Hematopoietic multipotent progenitor cell treated with erythropoietin and hydrocortisone succinate and interleukin-3 and kit ligand, for 4 days (in vitro differentiated cells): ENCODE measurements around the gene CNOT8.
"Not testable (repeated sequence)": the region's sequence is repeated elsewhere in the genome, so short reads cannot be mapped to it uniquely, and the experiment has no call there.

ENCODE experiments used
- DNase-seq: peaks from one replicate; pipeline ENCODE4 v3.0.0-alpha.2; 2015

CNOT8 gene

DNA sequence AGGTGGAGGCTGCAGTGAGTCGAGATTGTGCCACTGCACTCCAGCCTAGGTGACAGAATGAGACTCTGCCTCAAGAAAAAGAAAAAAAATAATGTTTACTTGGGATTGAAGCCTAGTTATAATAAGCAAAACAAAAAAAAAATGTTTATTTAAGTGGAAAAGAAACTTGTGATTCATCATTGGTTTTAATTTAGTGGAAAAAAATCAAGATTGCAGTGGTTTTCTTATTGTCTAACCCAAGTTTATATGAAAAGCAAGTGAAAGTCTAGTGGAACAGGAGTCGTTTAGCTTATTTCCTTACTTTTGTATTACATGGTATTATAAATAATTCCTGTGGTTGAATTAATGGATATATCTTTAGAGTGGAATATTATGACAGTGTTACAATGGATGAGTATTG is 8.4 kb downstream of the CNOT8 start:
- DNase-seq = no peak

DNA sequence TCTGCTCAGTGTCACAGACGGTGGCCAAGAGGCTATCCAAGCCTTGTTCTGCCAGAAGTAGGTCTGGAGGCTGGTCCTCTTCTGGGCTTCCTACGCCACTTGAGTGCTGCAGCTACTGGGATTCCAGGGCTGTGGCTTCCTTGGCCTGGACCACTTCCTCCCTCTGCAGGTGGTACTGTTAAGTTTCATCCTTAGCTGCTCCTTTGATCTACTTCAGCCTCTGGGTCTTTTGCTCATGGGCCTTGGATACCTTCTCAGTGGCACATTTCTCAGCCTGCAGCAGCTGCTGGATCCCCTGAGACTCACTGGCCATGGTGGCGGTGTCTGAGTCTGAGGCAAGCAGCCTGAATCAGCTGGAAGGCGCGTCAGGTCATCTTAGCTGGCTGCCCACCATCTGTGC is 10.3 kb downstream of the CNOT8 start:
- peak; percentile 53 for DNase-seq

DNA sequence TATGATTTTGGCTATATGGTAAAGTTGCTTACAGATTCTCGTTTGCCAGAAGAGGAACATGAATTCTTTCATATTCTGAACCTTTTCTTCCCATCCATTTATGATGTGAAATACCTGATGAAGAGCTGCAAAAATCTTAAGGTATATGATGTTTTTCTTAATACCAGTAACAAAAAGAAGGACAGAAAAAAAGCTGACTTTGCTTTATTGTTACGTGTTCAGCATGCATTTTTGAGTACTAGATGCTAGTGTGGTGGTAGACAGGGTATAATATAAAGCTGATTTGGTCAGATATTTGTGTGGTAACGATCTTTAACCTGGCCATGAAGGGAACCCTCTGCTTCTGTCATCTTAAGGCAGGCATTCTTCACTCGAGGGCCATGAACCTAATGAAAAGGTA is 13.3 kb downstream of the CNOT8 start:
- no peak for DNase-seq

DNA sequence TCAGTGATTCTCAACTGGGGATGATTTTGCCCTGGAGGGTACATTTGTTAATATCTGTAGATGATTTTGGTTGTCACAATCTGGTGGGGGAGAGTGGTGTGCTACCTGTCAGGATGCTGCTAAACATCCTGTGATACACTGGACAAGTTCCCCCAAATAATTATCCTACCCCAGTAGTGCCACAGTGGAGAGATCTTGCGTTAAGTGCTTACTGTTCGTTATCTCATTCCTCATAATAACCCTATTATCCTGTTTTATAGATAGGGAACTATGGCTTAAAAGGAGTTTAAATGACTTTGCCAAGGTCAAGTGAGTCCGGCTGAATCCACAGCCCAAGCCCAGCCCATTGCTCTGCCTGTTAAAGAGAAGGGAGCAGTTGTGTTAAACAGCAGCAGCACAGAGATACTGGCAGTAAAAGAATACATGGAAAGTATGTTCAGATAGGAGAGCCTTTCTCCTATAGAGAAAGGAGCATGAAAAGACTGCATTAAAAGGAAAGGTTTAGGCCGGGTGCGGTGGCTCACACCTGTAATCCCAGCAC is 15.4 kb downstream of the CNOT8 start:
- no peak for DNase-seq

DNA sequence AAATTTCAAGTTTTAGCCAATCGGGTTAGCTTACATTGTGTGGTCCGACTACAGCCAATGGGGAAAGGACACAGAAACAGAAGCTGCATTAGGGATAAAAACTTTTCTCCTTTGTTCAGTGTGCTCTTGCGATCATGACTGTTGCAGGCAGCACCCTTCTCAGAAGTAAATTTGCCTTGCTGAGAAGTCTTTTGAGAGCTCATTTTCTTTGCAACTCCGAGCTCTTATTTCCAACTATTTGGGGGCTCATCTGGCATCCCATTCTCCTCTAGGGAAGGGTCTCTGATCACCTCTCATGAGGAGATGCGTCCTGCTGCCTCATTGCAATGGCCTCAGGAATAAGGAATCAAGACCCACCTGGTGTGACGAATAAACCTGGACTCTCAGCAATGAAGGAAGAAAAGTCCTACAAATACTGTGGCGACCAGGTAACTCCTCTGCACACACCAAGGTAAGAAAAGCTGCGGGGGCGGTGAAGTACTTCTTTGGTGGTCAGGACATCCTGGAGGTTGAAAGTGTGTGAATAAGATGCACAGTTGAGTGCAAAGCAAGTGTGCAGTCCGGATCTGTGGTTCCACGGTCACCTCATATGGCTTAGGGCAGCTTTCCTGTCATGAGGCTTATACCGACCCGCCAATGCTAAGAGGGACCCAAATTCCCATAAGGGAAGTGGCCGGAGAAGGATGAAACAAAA is 20.4 kb downstream of the CNOT8 start:
- peak; percentile 56 for DNase-seq

DNA sequence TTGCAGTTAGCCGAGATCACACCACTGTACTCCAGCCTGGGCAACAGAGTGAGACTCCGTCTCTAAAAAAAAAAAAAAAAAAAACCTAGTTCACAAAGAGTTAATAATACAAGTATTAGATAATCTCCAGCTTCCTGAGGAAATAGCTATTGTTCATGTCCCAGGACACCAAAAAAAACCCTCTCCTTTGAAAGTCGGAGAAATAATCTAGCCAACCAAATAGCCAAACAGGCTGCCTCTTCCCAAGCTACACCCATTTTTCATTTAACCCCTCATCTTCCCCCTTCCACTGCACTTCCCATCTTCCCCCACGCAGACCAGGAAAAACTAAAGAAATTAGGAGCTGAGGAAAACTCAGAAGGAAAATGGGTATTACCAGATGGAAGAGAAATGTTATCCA is 23.6 kb downstream of the CNOT8 start:
- DNase-seq = no peak

DNA sequence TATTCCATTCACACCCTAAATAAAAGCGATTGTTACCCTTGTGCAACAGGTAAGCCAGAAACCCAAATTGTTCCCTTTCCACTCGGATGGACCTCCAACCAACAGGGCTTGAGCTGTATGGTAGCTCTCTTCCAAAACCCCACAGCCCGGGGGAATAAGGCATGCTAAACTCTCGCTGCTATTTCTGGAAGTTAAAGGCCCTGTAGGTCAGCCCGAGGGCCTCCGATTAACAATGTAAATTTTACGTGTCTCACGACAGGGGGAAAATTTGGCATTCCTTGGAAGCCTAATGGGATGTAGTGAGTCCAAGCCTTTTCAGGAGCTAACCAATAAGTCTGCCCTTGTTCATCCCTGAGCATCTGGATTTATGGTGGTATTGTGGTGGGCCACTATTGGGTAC is 26.0 kb downstream of the CNOT8 start:
- DNase-seq = no peak

DNA sequence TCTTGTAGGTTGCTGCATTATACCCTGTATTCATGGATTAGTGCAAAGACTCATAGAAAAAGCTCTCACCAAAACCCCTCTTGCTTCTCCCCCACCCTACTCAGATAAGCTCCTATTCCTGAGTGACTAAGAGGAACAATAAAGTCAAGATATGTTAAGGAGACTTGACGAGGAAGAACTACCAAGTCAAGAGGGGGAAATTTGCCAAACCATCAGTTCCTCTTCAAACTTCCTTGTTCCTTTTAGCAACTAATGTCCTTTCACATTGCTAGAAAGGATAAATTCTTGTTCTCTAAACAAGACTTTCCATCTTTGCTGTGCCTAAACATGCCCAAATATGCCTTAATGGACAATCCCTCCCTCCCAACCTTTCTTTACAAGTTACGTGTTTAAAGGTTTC is 27.0 kb downstream of the CNOT8 start:
- DNase-seq = peak; percentile 28

DNA sequence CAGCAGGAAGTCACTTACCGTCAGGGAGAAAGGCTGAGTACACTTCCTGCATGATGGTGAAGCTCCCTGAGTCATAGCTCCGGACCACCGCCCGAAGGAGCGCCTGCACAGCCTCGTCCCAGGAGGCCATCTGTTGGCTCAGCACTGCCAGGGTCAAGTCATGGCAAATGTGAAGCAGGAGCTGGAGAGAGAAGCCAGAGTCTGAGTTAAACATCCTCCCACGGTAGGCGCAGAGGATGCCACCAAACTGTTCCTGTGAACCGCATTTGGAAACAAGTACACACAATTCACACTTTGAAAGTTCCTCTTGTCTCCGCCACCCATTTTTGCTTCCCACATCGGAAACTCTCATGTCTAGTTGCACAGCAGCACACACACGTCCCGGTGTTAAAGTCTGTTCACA is 33.9 kb downstream of the CNOT8 start:
- DNase-seq = no peak

DNA sequence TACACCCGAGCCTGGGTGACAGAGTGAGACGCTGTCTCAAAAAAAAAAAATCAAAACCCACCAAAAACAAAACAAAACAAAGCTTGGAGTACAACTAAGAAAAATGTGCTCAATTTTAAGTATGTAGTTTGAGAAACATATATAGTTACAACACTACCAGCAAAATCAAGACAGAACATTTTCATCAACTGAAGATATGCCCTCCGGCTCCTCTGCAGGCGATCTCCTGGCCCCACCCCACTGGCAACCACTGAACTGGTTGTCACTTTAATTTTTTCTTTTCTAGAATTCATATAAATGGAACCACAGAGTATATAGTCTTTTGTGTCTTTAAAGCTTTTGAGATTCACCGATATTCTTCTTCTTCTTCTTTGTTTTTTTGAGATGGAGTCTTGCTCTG is 35.0 kb downstream of the CNOT8 start:
- no peak for DNase-seq

DNA sequence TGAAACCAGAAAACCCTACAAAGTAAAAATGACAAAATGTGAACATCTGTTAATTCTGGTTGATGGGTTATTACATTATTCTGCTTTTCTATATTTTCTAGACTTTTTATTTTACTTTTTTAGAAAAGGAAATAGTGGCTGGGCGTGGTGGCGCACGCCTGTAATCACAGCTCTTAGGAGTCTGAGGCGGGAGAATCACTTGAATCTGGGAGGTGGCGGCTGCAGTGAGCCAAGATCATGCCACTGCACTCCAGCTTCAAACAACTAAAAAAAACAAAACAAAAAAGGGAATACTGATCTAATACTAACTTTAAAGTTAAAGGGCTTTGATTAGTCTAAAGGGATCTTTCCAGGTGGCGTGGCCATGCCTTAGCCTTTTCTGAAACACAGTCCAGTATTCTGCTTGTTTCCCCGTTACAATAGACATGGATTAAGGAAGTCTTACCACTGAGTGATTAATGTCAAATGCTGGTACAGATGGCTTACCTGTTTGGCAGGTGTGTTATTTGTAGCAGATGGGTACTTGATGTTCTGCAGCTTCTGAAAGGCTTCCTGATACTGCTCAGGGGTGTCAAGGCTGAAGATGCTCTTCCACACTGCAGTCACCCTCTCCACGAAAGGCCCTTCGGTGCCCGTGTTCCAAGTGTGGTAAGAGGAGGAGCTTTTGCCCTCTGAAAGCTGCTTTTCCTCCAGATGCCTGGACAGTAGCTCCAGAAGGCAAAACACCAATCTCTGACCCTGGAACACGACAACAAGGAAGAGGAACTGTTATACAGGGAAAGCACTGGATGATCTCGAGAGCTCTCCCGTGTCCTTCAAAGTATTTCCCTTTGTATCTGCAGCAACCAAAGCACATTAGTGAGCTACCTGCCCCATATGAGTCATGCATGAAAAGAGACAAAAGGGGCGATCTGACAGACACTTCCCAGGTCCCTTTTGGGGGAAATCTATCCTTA is 37.5 kb downstream of the CNOT8 start:
- no peak for DNase-seq

DNA sequence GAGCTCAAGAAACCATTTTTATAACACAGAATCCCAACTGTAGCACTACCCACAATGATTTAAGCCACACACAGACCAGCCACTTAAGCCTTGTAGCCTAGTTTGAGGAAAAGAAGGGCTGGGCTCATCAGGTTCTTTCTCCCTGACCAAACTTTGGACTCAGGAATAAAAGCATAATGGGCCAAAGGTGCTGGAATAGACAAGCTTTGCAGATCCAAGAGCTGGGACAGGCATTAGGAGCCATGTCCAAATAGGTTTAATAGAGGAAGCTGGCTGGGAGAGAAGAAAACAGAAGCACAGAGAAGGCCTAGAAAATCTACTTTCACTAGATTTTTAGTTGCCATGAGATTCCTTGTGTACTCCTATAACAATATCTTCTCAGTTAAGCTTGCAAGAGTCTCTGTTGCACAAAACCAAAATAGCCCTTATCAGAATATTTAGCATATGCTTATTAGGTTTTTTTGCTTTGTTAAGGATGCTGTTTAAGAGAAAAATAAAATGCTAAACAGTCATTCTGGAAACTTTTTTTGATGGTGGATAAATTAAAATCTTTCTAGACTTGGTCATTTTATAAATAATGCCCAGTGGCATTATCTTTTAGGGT is 38.2 kb downstream of the CNOT8 start:
- DNase-seq = no peak

DNA sequence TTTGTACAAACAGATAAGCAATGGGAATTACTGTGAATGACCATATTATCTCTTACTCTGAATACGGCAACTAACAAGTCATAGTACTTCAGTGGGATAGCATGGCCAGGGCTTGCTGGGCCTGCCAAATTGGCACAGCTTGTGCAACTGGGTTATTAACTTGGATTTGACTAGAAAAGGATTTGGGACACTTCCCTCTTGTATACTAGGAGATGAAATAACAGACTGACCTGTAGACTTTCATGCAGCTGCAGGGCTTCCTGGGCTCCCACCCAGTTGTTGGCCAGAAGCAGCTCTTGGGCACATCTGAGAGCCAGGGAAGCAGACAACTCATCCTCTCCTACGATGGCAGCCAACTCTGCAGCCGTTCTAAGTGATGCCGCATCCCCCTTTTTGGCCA is 39.8 kb downstream of the CNOT8 start:
- no peak for DNase-seq

DNA sequence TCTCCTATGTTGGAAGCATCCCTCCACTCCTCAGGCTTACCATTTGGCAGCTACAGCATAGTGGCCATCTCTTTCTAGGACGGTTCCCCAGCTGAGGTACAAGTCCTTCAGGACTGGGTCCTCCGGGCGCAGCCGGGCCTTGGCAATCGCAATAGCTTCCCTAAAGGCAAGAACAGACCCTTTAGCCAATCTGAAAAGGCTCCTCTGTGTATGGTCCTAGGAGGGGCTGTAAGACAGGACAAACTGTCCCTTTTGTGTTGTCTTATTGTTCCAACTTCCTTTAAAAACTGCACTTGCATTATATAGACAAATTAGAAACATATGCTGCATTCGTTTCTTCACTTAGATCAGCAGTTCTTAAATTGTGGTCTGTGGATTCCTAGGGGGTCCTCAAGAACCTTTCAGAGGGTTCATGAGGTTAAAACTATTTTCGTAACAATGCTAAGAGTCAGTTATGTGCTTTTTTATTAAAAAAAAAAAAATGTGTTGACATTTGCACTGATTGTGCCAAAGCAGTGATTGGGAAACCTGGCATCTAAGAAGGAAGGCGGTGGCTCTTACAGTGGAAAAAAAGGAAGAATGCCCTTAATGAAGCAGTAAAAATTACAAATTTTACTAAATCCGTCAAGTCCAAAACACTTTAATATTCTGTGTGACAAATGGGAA is 40.9 kb downstream of the CNOT8 start:
- DNase-seq = no peak

DNA sequence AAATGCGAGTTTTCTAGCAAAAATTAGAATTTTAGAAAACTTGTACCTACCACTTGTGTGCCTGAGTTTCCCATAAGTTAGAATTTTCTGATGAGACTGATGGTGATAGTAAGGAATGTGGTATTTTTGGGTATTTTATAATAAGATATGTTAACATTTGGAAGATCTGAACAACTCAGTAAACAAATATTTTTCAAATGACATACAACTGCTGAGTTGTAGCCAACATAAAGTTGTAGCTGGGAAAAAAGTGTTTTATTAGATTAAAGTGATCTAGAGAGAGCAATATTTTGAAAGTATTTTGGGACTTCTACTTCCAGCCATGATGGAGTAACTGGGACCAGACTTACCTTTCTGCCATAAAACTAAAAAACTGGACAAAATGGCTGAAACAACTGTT is 41.6 kb downstream of the CNOT8 start:
- no peak for DNase-seq

DNA sequence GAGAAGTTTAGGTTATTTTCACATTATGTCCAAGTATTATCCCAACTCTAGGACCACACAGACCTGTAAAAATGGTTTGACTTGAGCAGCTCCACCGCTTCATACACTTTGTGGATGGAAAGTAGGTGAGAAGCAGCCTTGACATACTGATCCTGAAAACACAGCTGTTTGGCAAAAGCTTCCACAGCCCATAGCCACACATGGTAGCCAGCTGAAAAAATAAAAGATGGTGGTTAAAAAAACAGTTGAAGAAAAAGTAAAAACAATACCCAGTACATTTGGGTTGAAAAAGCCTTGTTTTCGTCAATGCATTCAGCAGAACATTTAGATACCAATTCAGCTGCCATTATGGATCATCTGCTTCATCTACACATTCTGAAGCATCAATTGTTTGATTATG is 42.8 kb downstream of the CNOT8 start:
- DNase-seq = no peak

DNA sequence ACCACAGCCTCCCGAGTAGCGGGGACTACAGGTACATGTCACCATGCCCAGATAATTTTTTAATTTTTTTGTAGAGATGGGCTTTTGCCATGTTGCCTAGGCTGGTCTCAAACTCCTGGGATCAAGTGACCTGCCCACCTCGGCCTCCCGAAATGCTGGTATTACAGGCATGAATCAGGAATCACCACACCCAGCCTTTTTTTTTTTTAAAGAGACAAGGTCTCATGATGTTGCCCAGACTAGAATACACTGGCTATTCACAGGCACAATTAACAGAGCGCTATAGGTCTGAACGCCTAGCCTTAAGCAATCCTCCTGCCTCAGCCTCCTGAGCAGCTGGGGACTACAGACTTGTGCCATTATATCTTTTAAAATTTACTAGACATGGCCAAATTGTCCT is 43.5 kb downstream of the CNOT8 start:
- DNase-seq = no peak

DNA sequence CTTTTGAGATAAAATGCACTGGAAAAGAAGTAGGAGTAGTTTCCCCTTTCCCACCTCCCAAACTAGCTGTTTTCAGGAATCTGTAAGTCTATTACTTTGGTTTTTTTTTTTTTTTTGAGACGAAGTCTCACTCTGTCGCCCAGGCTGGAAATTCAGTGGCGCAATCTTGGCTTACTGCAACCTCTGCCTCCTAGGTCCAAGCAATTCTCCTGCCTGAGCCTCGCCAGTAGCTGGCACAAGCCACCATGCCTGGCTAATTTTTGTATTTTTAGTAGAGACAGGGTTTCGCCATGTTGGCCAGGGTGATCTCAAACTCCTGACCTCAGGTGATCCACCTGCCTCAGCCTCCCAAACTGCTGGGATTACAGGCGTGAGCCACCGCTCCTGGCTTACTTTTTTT is 47.2 kb downstream of the CNOT8 start:
- not testable (repeated sequence) for DNase-seq

DNA sequence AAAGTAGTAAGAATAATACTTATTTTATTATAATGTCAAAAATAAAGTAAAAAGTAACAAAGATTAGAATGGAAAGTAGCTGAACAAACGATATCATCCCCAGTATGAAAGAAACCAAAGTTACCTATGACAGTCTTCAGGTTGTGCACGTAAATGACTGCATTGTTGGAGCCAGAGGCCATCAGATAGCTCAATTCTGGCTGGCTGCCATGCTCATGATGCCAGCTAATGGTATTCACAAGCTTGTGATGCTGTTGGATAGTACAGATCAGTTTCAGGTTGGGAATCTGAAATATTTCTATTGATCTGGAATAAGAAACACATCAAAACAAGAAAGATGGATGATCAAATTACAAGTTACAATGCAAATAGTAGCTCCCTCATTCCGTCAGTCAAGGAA is 58.4 kb downstream of the CNOT8 start:
- DNase-seq = no peak

DNA sequence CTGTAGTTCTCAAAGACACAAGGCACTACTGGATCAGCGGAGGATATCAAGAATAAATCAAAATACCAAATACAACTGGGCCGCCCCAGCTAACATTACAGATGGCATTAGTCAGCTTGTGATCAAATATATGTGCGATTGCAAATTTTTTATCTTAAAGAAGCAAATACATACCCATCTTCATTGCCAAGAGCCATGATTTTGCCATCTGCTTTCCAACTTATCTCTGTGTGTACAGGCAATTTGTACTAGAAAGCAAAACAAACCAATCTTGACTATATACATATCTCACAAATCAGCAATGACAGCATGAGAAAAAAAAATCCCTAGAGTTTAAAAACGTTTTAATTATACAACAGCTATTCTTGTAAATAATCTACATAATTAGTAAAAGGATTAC is 59.3 kb downstream of the CNOT8 start:
- DNase-seq = no peak

DNA sequence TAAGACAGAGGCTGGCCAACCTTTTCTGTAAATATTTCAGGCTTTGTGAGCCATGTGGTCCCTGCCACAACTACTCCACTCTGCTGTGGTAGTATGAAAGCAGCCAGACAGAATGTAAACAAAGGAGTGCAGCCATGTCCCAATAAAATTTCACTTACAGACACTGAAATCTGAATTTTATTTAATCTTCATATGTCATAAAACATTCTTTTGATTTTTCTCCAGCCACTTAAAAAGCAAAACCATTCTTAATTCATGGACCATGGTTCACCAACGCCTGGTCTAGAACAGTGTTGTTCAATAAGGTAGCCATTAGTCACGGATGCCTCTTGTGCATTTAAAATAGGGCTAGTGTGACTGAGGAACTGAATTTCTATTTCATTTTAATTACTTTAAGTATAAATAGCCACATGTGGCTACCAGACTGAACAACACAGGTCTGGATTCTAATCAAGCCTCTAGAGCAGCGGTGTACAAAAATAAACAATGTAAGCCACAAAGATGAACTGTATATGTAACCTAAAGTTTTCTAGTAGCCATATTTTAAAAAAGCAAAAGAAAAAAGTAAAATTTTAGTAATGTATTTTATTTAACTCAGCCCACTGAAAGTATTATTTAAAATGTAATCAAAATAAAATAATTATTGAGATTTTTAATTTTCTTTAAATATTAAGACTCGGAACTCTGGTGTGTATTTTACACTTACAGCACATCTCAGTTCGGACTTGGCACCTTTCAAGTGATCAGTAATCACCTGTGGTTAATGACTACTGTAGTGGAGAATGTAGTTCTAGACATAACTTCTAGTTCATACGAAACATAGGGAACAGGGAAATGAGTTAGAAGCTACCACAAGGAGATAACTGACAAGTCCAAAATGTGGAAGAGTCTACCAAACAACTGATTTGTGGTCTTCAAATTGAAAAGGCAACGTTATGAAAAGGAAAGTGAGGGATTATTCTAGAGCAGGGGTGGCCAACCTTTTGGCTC is 65.3 kb downstream of the CNOT8 start:
- no peak for DNase-seq
